Skeletal muscle satellite cell (primary cell): Measurements from ENCODE around the gene TENT5C.

Experiments
- H3K27me3 ChIP-seq: 2 replicates; pipeline ENCODE4 v1.7.0; 2013; ENCODE audit warnings: low read length; ENCODE audit not compliant: control insufficient read depth, insufficient read depth
- H3K36me3 ChIP-seq: 2 replicates; pipeline ENCODE4 v1.7.0; 2013; ENCODE audit warnings: mild to moderate bottlenecking, control low read depth, low read length; ENCODE audit not compliant: insufficient read depth
- H3K4me1 ChIP-seq: 2 replicates; pipeline ENCODE4 v1.7.0; 2013; ENCODE audit warnings: low read length; ENCODE audit not compliant: control insufficient read depth, insufficient read depth
- H3K4me2 ChIP-seq: 2 replicates; pipeline ENCODE4 v1.7.0; 2013; ENCODE audit warnings: mild to moderate bottlenecking, low read length
- H3K4me3 ChIP-seq: 2 replicates; pipeline ENCODE4 v1.7.0; 2013; ENCODE audit warnings: low read length
- H3K9ac ChIP-seq: 2 replicates; pipeline ENCODE4 v1.7.0; 2013; ENCODE audit warnings: mild to moderate bottlenecking, low read depth, low read length, moderate library complexity
- H3K9me3 ChIP-seq: replicated peaks from 2 replicates; pipeline ENCODE4 v1.7.0; 2013; ENCODE audit warnings: mild to moderate bottlenecking, control low read depth, low read length

The TENT5C gene

GRCh38 chr1:117669572-117669971 is 63.7 kb downstream of the TENT5C start:
- no peak overlapping the region for H3K4me3 ChIP-seq
- no peaks in the 10 kb centered on the region for H3K9me3 ChIP-seq
- H3K9ac ChIP-seq = no peak overlapping the region
- peaks cover 12% of the 10 kb centered on the region for H3K27me3 ChIP-seq
- H3K4me1 ChIP-seq = no peaks in the 10 kb centered on the region
- H3K4me2 ChIP-seq = no peak overlapping the region
- no peaks in the 10 kb centered on the region for H3K36me3 ChIP-seq

DNA sequence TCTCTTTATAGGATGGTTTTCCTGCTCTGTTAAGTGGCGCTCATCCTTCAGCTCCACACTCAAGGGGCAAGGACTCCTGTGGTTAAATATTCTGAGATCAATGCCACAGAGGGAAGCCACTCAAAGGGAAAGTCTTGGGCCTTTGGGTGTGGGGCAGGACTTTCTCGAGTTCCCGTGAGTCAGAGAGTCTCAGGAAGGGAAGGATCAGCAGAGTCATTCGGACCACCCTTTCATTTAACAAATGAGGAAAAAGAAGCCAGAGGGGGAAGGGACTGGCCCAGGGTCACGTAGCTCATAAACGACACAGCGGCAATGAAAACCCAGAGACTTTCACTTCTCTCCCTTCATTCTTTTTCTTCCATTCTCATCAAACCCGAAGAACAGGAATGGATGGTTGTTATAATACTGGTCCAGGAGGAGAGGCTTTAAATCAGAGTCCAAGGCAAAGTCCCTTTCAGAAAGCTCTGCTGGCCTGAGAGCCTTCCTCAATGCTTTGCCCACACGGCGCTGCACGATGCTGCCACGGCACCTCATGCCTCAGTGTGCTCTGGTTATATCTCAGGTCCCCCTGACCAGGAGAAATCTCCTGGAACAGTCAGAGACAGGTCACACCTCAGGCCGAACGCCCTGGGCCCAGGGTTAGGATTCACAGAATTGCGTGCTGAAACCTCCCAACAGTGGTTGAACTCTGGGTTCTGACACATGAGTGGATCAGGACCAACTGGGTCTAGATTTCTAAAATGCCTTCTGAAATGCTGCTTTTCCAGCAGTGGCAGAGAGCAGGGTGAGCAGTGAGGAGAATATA is 65.3 kb downstream of the TENT5C start:
- no peak overlapping the region for H3K9ac ChIP-seq
- H3K36me3 ChIP-seq = no peaks in the 10 kb centered on the region
- no peak overlapping the region for H3K4me2 ChIP-seq
- no peaks in the 10 kb centered on the region for H3K9me3 ChIP-seq
- peaks cover 17% of the 10 kb centered on the region for H3K27me3 ChIP-seq
- no peak overlapping the region for H3K4me3 ChIP-seq
- H3K4me1 ChIP-seq = no peaks in the 10 kb centered on the region

DNA sequence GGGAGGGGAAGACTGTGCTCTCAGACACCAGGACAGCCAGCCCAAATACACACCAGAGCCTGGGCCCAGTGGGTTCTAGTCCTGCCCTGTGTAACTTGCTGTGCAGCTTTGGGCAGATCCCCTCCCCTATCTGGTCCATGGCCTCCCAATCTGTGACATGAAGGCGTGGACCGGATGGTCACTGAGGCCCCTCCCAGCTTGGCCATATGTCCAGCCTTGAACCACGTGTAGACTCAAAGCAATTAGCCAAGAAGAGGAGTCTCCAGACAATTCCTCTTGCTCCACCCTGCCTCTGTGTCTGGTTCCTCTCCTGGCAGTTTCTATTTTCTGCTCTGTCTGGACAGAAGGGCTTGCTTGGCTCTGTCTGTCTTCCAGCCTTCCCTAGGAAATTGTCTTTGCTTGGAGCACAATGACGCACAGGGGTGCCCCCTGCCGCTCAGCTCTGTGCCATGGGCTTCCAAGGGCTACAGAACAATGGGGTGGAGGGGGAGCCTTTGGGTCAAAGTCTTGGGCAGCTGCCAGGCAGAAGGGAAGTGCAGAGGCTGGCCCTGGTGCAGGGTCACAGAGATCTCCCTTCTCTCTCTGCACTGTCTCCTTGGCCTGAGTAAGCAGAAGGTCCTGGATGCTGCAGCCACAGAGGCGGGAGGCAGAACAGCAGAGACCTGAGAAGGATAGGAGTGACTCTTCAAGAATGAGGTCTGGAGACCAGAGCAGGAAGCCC is 66.1 kb downstream of the TENT5C start:
- Histone ChIP-seq H3K9ac (no peak overlapping the region), H3K36me3 (no peaks in the 10 kb centered on the region), H3K4me2 (no peak overlapping the region), H3K4me1 (no peaks in the 10 kb centered on the region), H3K4me3 (no peak overlapping the region), H3K27me3 (peaks cover 17% of the 10 kb centered on the region), H3K9me3 (no peaks in the 10 kb centered on the region)

- Histone ChIP-seq H3K27me3 (peaks cover 17% of the 10 kb centered on the region), H3K4me1 (no peaks in the 10 kb centered on the region), H3K4me2 (no peak overlapping the region), H3K9me3 (no peaks in the 10 kb centered on the region), H3K36me3 (no peaks in the 10 kb centered on the region), H3K9ac (no peak overlapping the region), H3K4me3 (no peak overlapping the region)
These were observed 66.9 kb downstream of the TENT5C start for GRCh38 chr1:117672756-117673155.

GRCh38 chr1:117673405-117673804 is 67.6 kb downstream of the TENT5C start:
- Histone ChIP-seq H3K4me3 (no peak overlapping the region), H3K9me3 (no peaks in the 10 kb centered on the region), H3K36me3 (no peaks in the 10 kb centered on the region), H3K4me1 (no peaks in the 10 kb centered on the region), H3K9ac (no peak overlapping the region), H3K27me3 (peaks cover 17% of the 10 kb centered on the region), H3K4me2 (no peak overlapping the region)

- H3K4me3 ChIP-seq = no peak overlapping the region
- no peaks in the 10 kb centered on the region for H3K4me1 ChIP-seq
- no peaks in the 10 kb centered on the region for H3K9me3 ChIP-seq
- H3K9ac ChIP-seq = no peak overlapping the region
- no peak overlapping the region for H3K4me2 ChIP-seq
- H3K27me3 ChIP-seq = peaks cover 16% of the 10 kb centered on the region
- no peaks in the 10 kb centered on the region for H3K36me3 ChIP-seq
These were observed 68.9 kb downstream of the TENT5C start for GRCh38 chr1:117674521-117675400.

- no peaks in the 10 kb centered on the region for H3K9me3 ChIP-seq
- H3K27me3 ChIP-seq = peaks cover 16% of the 10 kb centered on the region
- no peaks in the 10 kb centered on the region for H3K36me3 ChIP-seq
- H3K9ac ChIP-seq = no peak overlapping the region
- H3K4me2 ChIP-seq = no peak overlapping the region
- H3K4me1 ChIP-seq = no peaks in the 10 kb centered on the region
- no peak overlapping the region for H3K4me3 ChIP-seq
These were observed 70.1 kb downstream of the TENT5C start for GRCh38 chr1:117675907-117676430.

DNA sequence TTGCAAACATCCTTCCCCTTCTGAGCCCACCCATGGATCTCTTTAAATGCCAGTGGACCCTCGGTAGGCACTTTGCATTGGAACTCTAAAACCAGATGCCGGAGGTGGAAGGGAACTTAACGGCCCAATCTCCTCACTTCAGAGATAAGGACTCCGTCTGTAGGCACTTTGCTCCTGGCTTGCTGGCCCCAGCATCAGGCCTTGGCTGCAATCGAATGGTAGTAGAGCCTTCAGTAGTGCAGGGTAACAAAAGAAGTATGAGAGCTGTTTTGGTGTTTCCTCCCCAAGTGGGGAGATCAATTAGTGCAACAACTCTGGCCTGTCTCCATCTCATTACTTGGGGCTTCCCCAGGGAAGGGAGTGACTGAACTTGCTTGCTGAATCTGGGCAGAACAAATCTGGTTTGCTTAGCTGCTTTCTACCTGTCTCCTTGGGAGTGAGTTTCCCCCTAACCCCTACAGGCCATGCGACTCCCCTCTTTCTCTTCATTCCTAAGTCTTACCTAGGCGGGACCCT is 70.8 kb downstream of the TENT5C start:
- Histone ChIP-seq H3K36me3 (no peaks in the 10 kb centered on the region), H3K4me1 (no peaks in the 10 kb centered on the region), H3K4me3 (no peak overlapping the region), H3K27me3 (peaks cover 16% of the 10 kb centered on the region), H3K9ac (no peak overlapping the region), H3K9me3 (no peaks in the 10 kb centered on the region), H3K4me2 (no peak overlapping the region)
